ENCODE measurements around the gene ANKRD37.

DNA sequence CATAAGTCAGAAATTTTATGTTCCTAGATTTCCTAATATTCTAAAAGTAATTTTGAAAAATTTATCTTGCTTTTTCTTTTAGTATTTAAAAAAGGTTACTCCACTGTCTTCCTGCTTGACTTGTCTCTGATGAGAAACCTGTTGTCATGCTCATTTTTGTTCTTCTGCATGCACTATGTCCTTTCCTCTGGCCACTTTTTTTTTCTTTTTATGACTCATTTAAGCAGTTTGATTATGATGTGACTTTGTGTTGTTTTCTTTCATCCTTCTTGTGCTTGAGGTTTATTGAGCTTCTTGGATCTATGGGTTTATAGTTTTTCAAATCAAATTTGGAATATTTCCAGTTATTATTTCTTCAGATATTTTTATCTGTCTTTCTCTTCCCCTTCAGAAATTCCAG is 41.2 kb downstream of the ANKRD37 start:
- TF ChIP-seq, protein P1, sequence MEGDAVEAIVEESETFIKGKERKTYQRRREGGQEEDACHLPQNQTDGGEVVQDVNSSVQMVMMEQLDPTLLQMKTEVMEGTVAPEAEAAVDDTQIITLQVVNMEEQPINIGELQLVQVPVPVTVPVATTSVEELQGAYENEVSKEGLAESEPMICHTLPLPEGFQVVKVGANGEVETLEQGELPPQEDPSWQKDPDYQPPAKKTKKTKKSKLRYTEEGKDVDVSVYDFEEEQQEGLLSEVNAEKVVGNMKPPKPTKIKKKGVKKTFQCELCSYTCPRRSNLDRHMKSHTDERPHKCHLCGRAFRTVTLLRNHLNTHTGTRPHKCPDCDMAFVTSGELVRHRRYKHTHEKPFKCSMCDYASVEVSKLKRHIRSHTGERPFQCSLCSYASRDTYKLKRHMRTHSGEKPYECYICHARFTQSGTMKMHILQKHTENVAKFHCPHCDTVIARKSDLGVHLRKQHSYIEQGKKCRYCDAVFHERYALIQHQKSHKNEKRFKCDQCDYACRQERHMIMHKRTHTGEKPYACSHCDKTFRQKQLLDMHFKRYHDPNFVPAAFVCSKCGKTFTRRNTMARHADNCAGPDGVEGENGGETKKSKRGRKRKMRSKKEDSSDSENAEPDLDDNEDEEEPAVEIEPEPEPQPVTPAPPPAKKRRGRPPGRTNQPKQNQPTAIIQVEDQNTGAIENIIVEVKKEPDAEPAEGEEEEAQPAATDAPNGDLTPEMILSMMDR (IDR thresholded peaks at IDR 0.05; ENCODE audit: insufficient read depth, low read length, poor library complexity, severe bottlenecking): no peak
- TF ChIP-seq EZH2phosphoT487 (conservative IDR thresholded peaks at IDR 0.05; ENCODE audit: low read length): no peak
